Pancreas (tissue), 10 donors: Measurements from ENCODE around the gene PALLD. TPM values are rescaled to one million over a fixed set of nuclear protein-coding genes. Genes with fewer than 3 reads are reported as not detected.

Experiments used
- ATAC-seq, 4 donors: fragments of 200-7000 bp; cut with Tn5 transposase; one replicate each; pipeline versions ENCODE4 v1.8.0 to v1.9.1; 2020; ENCODE audit warnings: mild to moderate bottlenecking in 4 of 4, moderate library complexity in 4 of 4
- DNase-seq, 6 donors: peaks; one replicate each; pipeline ENCODE4 v3.0.0-alpha.2; 2020
- FAIRE-seq: peaks from 2 replicates; lab custom pipeline; 2012; peaks lifted over from hg19 to GRCh38; lab: Jason Lieb, UNC
- H3K27ac ChIP-seq, 4 donors: fragments of 200-600 bp; sonication (generic); 1 replicate in 3 of 4; 2 replicates in 1 of 4; pipeline versions ENCODE4 v1.5.0 to v1.8.0; 2020
- H3K27me3 ChIP-seq, 4 donors: fragments of 200-600 bp; one replicate each; pipeline ENCODE4 v1.8.0; 2021
- H3K36me3 ChIP-seq, 3 donors: fragments of 200-600 bp; sonication (generic) in 1 of 3; one replicate each; pipeline versions ENCODE4 v1.5.0 to v1.8.0; 2020 to 2021
- H3K4me1 ChIP-seq, 3 donors: fragments of 200-600 bp; one replicate each; pipeline ENCODE4 v1.8.0; 2021
- H3K4me3 ChIP-seq, 4 donors: fragments of 200-600 bp; sonication (generic) in 2 of 4; one replicate each; pipeline versions ENCODE4 v1.5.0 to v1.8.0; 2020 to 2021
- H3K9me3 ChIP-seq, 4 donors: fragments of 200-600 bp; one replicate each; pipeline ENCODE4 v1.8.0; 2021
- WGBS, 2 donors: extraction: QIAGEN DNeasy Blood & Tissue Kit; methylation state at CpG; one replicate each; pipeline ENCODE4 v1.1.7; 2013; 5-methylcytosine and 5-hydroxymethylcytosine counted together
- intact Hi-C, 3 donors: fragments of 100-400 bp; cut with DNase I; formaldehyde crosslinking; loops; one replicate each; pipeline versions ENCODE4 v1.11.1 to v1.14.2; 2022
- polyA plus RNA-seq, 2 donors: library from polyadenylated mRNA; stranded (reverse); fragments of 200-250 nt; gene quantifications; one replicate each; pipeline ENCODE4 v1.2.3, GENCODE V29; 2013
- total RNA-seq, 6 donors: library from RNA; stranded (reverse); fragmentation: NEBNext Ultra II Directional in 4 of 6; extraction: Animal tissue kit (Norgen Biotek cat#: 25700) in 4 of 6; gene quantifications; one replicate each; pipeline versions ENCODE4 v1.2.1 to v1.2.4, GENCODE V29; 2021 to 2023
- TF ChIP-seq, protein P1 (sequence below), 4 donors: fragments of 200-600 bp; sonication (generic) in 3 of 4; IDR thresholded peaks; one replicate each; pipeline versions ENCODE4 v1.5.0 to v1.8.0; 2021; ENCODE audit warnings: antibody characterized with exemption in 4 of 4
- donor health status: healthy with polysubstance abuse.
- donor health status: DM: no; HTN: no; CAD: no; lungs with moderate emphysema.
- donor health status: DM: no; HTN: no; CAD: no.
- donor health status: control.
- donor health status: control.
- donor health status: Bipolar disorder and iron deficiency.
- donor health status: DM: yes; HTN: yes; CAD: no.
- donor health status: DM: no; HTN: no; CAD: no.
- donor health status: DM: no; HTN: no; CAD: no.
- donor health status: DM: yes; HTN: yes; CAD: no.

The PALLD gene
- total and polyA plus RNA-seq, 8 donors = 4.4 to 44.2 (median 14.1) TPM

DNA sequence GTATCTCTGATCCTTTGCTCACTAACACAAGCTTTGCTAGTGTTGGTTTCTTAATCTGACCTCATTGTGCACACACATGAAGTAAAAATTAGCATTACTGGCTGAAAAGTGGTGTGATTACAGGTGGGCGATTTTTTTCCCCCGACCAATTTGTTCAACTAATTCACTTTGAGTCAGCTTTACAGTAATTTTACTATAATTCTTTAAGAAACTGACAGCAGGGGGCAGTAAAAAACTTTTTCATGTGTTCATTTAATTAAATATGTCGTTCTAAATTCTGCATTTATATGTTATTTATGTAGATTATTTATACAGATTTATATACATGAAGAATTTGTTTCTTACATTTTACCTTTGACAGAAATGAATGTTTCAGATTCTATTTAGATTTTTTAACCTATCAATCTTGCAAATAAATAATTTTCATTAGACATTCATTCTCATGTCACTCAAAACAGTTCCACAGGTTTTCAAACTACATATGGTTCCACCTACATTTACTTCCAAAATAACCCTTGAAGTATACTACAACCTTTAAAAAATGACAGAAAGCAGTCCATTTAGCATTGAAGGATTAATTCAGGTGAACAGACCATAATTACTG, 17.5 kb downstream of the PALLD start:
- peaks cover 0 to 5% (median 0%) of the 10 kb centered on the region in 3 donors for H3K4me1 ChIP-seq
- no peak overlapping the region for H3K4me3 ChIP-seq
- DNase-seq (no peak), ATAC-seq (peak in 1 of 4 donors; percentile 36), FAIRE-seq (peak; percentile 93)
- H3K36me3 ChIP-seq = no peaks in the 10 kb centered on the region
- H3K27me3 ChIP-seq = no peaks in the 10 kb centered on the region
- no peaks in the 10 kb centered on the region for H3K9me3 ChIP-seq
- 9 to 18% methylated on average over 3 of the region's 3 CpGs for WGBS, 2 donors
- TF ChIP-seq, protein P1, sequence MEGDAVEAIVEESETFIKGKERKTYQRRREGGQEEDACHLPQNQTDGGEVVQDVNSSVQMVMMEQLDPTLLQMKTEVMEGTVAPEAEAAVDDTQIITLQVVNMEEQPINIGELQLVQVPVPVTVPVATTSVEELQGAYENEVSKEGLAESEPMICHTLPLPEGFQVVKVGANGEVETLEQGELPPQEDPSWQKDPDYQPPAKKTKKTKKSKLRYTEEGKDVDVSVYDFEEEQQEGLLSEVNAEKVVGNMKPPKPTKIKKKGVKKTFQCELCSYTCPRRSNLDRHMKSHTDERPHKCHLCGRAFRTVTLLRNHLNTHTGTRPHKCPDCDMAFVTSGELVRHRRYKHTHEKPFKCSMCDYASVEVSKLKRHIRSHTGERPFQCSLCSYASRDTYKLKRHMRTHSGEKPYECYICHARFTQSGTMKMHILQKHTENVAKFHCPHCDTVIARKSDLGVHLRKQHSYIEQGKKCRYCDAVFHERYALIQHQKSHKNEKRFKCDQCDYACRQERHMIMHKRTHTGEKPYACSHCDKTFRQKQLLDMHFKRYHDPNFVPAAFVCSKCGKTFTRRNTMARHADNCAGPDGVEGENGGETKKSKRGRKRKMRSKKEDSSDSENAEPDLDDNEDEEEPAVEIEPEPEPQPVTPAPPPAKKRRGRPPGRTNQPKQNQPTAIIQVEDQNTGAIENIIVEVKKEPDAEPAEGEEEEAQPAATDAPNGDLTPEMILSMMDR (IDR thresholded peaks at IDR 0.05) = peak in 1 of 4 donors; percentile 35
- H3K27ac ChIP-seq = no peak overlapping the region
- intact Hi-C loops = no loop called here

DNA sequence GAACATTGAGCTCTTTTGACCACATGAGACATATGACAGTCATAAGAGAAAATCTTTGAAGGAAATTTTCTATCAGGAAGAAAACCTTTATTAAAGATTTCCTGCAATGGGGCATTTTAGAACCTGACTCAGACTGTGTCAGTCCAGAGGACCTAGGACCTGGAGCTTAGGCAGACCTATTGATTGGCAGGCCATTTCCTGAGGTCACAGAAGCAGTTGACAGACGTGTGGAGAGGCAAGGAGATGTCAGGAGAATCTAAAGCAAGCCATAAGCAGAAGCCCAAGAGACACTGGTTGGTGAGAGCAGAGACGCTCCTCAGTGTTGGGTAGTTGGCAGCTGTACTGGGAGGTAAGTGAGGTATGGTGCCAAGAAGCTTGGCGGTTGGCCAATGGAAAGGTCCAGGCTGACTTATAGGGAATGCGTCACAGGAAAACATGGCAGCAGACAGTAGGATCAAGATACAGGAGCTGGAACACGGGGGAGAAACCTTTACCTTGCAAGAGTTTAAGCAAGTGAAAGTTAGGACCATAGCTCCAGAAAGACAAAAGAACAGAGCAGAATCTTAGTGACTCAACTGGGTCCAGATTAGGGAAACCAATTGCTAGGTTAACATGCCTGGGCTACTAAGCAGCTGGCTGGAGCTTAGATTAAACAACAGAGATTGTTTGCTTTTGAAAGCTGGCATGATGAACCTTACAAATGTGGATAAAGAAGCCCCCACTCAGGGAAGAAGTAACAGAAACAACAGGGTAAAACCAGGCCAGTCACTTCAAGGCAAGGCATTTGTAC, 18.6 kb downstream of the PALLD start:
- DNase-seq (peak; percentile 38 to 72 (median 70)), FAIRE-seq (no peak), ATAC-seq (peak; percentile 73 to 93 (median 88))
- H3K4me1 ChIP-seq = peaks cover 0 to 5% (median 0%) of the 10 kb centered on the region in 3 donors
- TF ChIP-seq, protein P1 (IDR thresholded peaks at IDR 0.05) = no peak
- peak overlapping the region in 1 of 4 donors; percentile 14 for H3K27ac ChIP-seq
- no peaks in the 10 kb centered on the region for H3K27me3 ChIP-seq
- H3K36me3 ChIP-seq = no peaks in the 10 kb centered on the region
- H3K4me3 ChIP-seq = no peak overlapping the region
- 40 to 42% methylated on average over 5 of the region's 5 CpGs for WGBS, 2 donors
- H3K9me3 ChIP-seq = no peaks in the 10 kb centered on the region
- intact Hi-C loops = no loop called here

DNA sequence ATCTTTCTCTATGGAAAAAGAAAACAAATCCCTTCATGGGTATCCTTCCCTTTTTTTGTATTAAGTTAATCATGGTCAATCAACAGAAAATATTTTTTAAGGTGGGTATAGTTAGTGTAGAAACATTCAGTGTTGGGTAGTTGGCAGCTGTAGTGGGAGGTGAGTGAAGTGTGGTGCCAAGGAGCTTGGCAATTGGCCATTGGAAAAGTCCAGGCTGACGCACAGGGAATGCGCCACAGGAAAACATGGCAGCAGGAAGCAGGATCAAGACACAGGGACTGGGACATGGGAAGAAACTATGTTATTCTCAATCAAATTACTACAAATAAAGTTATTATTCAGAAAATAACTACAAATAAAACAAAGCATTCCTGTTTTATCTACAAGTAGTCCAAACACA, 20.0 kb downstream of the PALLD start:
- FAIRE-seq (no peak), DNase-seq (peak in 4 of 6 donors; percentile 15 to 50 (median 30)), ATAC-seq (peak; percentile 36 to 58 (median 57))
- Histone ChIP-seq H3K4me3 (no peak overlapping the region), H3K9me3 (no peaks in the 10 kb centered on the region), H3K4me1 (peaks cover 0 to 5% (median 0%) of the 10 kb centered on the region in 3 donors), H3K27me3 (no peaks in the 10 kb centered on the region), H3K36me3 (no peaks in the 10 kb centered on the region), H3K27ac (no peak overlapping the region)
- intact Hi-C loops = no loop called here
- TF ChIP-seq, protein P1 (IDR thresholded peaks at IDR 0.05) = no peak
- WGBS, 2 donors = 34 to 52% methylated on average over 2 of the region's 2 CpGs

DNA sequence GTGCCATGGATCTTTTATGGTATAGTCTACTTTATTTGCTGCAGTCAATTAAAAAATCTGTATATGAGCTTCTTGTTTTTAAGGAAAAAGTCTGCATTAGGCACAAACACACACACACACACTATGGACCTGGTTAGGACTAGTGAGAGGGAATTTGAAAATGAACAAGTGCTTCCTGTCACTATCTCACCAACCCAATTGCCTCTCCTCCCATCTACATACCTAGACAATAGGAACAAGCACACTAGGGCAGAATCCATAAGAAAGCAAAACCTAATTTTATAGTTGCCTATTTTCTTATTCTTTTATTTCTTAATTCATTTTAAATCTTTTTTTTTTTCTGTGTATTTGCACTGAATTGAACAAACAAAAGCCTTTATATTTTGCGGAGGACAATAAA, 22.7 kb downstream of the PALLD start:
- no peaks in the 10 kb centered on the region for H3K9me3 ChIP-seq
- no peak for FAIRE-seq
- WGBS, 2 donors = 92 to 97% methylated on average over 1 of the region's 1 CpG
- H3K4me1 ChIP-seq = no peaks in the 10 kb centered on the region
- ATAC-seq = no peak
- intact Hi-C loops = no loop called here
- H3K36me3 ChIP-seq = no peaks in the 10 kb centered on the region
- H3K4me3 ChIP-seq = no peak overlapping the region
- H3K27me3 ChIP-seq = no peaks in the 10 kb centered on the region
- no peak overlapping the region for H3K27ac ChIP-seq
- TF ChIP-seq, protein P1 (IDR thresholded peaks at IDR 0.05) = no peak
- no peak for DNase-seq
